ENCODE data around the gene TENM4. TPM values are rescaled to one million over a fixed set of nuclear protein-coding genes. Genes with fewer than 3 reads are reported as not detected.

Gene TENM4
- total RNA-seq, 4 donors from 2014 or later: 0.02 to 0.82 (median 0.23) TPM

GRCh38 chr11:78689101-78689500, 751.7 kb downstream of the TENM4 start:
- Histone ChIP-seq H3K4me3 (no peak overlapping the region), H3K36me3 (no peaks in the 10 kb centered on the region), H3K4me1 (no peaks in the 10 kb centered on the region), H3K27ac (no peak overlapping the region), H3K9me3 (no peaks in the 10 kb centered on the region), H3K27me3 (no peaks in the 10 kb centered on the region)
- intact Hi-C loops (cut with DNase I; ENCODE audit: low total_unique reads) (no loop called here), in situ Hi-C loops (cut with MboI; ENCODE audit: low sequenced_read_pairs in 4 of 4) (no loop called here)
- DNase-seq (no peak), ATAC-seq (no peak)
- TF ChIP-seq CTCF (IDR thresholded peaks at IDR 0.05 in 4 of 5, conservative IDR thresholded peaks at IDR 0.05 in 1 of 5) (no peak), POLR2A (IDR thresholded peaks at IDR 0.05) (no peak)

GRCh38 chr11:78688460-78688859, 752.4 kb downstream of the TENM4 start:
- no peaks in the 10 kb centered on the region for H3K4me1 ChIP-seq
- no peak overlapping the region for H3K4me3 ChIP-seq
- in situ Hi-C loops (cut with MboI; ENCODE audit: low sequenced_read_pairs in 4 of 4): no loop called here
- no peak for TF ChIP-seq CTCF (IDR thresholded peaks at IDR 0.05 in 4 of 5, conservative IDR thresholded peaks at IDR 0.05 in 1 of 5)
- no peak for TF ChIP-seq POLR2A (IDR thresholded peaks at IDR 0.05)
- H3K27ac ChIP-seq: no peak overlapping the region
- DNase-seq: no peak
- intact Hi-C loops (cut with DNase I; ENCODE audit: low total_unique reads): no loop called here
- H3K9me3 ChIP-seq: no peaks in the 10 kb centered on the region
- no peaks in the 10 kb centered on the region for H3K27me3 ChIP-seq
- no peaks in the 10 kb centered on the region for H3K36me3 ChIP-seq
- ATAC-seq: no peak

- intact Hi-C loops (cut with DNase I; ENCODE audit: low total_unique reads): no loop called here
- H3K9me3 ChIP-seq: no peaks in the 10 kb centered on the region
- DNase-seq: no peak
- no peaks in the 10 kb centered on the region for H3K27me3 ChIP-seq
- TF ChIP-seq CTCF (IDR thresholded peaks at IDR 0.05 in 4 of 5, conservative IDR thresholded peaks at IDR 0.05 in 1 of 5): no peak
- TF ChIP-seq POLR2A (IDR thresholded peaks at IDR 0.05): no peak
- in situ Hi-C loops (cut with MboI; ENCODE audit: low sequenced_read_pairs in 4 of 4): no loop called here
- no peak overlapping the region for H3K27ac ChIP-seq
- H3K4me1 ChIP-seq: no peaks in the 10 kb centered on the region
- no peaks in the 10 kb centered on the region for H3K36me3 ChIP-seq
- no peak overlapping the region for H3K4me3 ChIP-seq
- ATAC-seq: no peak
These were observed 755.7 kb downstream of the TENM4 start for GRCh38 chr11:78685156-78685555.

- no peaks in the 10 kb centered on the region for H3K4me1 ChIP-seq
- no peak overlapping the region for H3K27ac ChIP-seq
- intact Hi-C loops (cut with DNase I; ENCODE audit: low total_unique reads): no loop called here
- no peak overlapping the region for H3K4me3 ChIP-seq
- TF ChIP-seq CTCF (IDR thresholded peaks at IDR 0.05 in 4 of 5, conservative IDR thresholded peaks at IDR 0.05 in 1 of 5) (no peak), POLR2A (IDR thresholded peaks at IDR 0.05) (no peak)
- H3K27me3 ChIP-seq: no peaks in the 10 kb centered on the region
- H3K9me3 ChIP-seq: no peaks in the 10 kb centered on the region
- ATAC-seq (no peak), DNase-seq (no peak)
- H3K36me3 ChIP-seq: no peaks in the 10 kb centered on the region
- in situ Hi-C loops (cut with MboI; ENCODE audit: low sequenced_read_pairs in 4 of 4): no loop called here
These were observed 756.5 kb downstream of the TENM4 start for GRCh38 chr11:78684377-78684776.

- ATAC-seq (no peak), DNase-seq (no peak)
- TF ChIP-seq POLR2A (IDR thresholded peaks at IDR 0.05) (no peak), CTCF (IDR thresholded peaks at IDR 0.05 in 4 of 5, conservative IDR thresholded peaks at IDR 0.05 in 1 of 5) (no peak)
These were observed 757.1 kb downstream of the TENM4 start for GRCh38 chr11:78683774-78684173.

More at GRCh38 chr11:78683774-78684173, 757.1 kb downstream of the TENM4 start:
- Histone ChIP-seq H3K4me1 (no peaks in the 10 kb centered on the region), H3K36me3 (no peaks in the 10 kb centered on the region), H3K4me3 (no peak overlapping the region), H3K9me3 (no peaks in the 10 kb centered on the region), H3K27me3 (no peaks in the 10 kb centered on the region), H3K27ac (no peak overlapping the region)
- intact Hi-C loops (cut with DNase I; ENCODE audit: low total_unique reads) (no loop called here), in situ Hi-C loops (cut with MboI; ENCODE audit: low sequenced_read_pairs in 4 of 4) (no loop called here)

Data from gastrocnemius medialis (tissue), 4 donors.